Endothelial cell of umbilical vein (primary cell): Measurements from ENCODE around the gene TUB. TPM values are rescaled to one million over a fixed set of nuclear protein-coding genes. Genes with fewer than 3 reads are reported as not detected.

ENCODE experiments used
- BruUV-seq: library from RNA; stranded (reverse); fragments of 400-500 nt; replicated peaks from 2 replicates; lab custom pipeline; 2021; lab: Mats Ljungman, UMichigan
- CTCF ChIA-PET: fragments of 300-600, 350-600 bp; sonication (Branson Sonifier 250); formaldehyde crosslinking; loops from one replicate; lab custom pipeline; 2021; ENCODE audit warnings: antibody characterized with exemption, inconsistent platforms; lab: Charles Lee
- POLR2A ChIA-PET: fragments of 300-600, 350-600 bp; sonication (Branson Sonifier 250); formaldehyde crosslinking; loops from one replicate; lab custom pipeline; 2021; ENCODE audit warnings: antibody characterized with exemption, inconsistent platforms; lab: Charles Lee
- DNase-seq: peaks from one replicate; pipeline ENCODE4 v3.0.0-alpha.2; 2011; ENCODE audit warnings: low read depth, low spot score
- FAIRE-seq: peaks from 2 replicates; lab custom pipeline; 2011; peaks lifted over from hg19 to GRCh38; lab: Jason Lieb, UNC
- H2AFZ ChIP-seq: 2 replicates; pipeline ENCODE4 v1.6.0; 2012; ENCODE audit warnings: low read depth, low read length, control low read depth, inconsistent platforms
- H3K27ac ChIP-seq: 2 replicates; pipeline ENCODE4 v1.5.1; 2011; ENCODE audit warnings: low read depth, mild to moderate bottlenecking, control low read depth, low read length, moderate library complexity; ENCODE audit not compliant: insufficient read depth
- H3K27me3 ChIP-seq, 2 experiments: 2 replicates each; pipeline versions ENCODE4 v1.6.0 to v1.6.1; 2011; ENCODE audit warnings: low read length in 2 of 2, mixed read lengths in 1 of 2; ENCODE audit not compliant: control insufficient read depth in 2 of 2, insufficient read depth in 2 of 2
- H3K36me3 ChIP-seq, 2 experiments: 2 replicates in 1 of 2; 3 replicates in 1 of 2; pipeline ENCODE4 v1.5.1; 2011; ENCODE audit warnings: low read length in 2 of 2, mild to moderate bottlenecking in 1 of 2, moderate library complexity in 1 of 2; ENCODE audit not compliant: control insufficient read depth in 2 of 2, insufficient read depth in 2 of 2; ENCODE audit errors: extremely low read depth in 1 of 2
- H3K4me1 ChIP-seq: 3 replicates; pipeline ENCODE4 v1.5.1; 2011; ENCODE audit warnings: mild to moderate bottlenecking, low read length; ENCODE audit not compliant: control insufficient read depth, insufficient read depth; ENCODE audit errors: extremely low read depth
- H3K4me2 ChIP-seq: 2 replicates; pipeline ENCODE4 v1.6.1; 2011; ENCODE audit warnings: low read length, control low read depth, mixed read lengths; ENCODE audit not compliant: insufficient read depth
- H3K4me3 ChIP-seq, 3 experiments: fragments of 200-600 bp in 1 of 3; sonication (generic), shearing (Covaris generic) in 1 of 3; replicated peaks in 1 of 3; 2 replicates each; pipeline ENCODE4 v1.5.1; 2011 to 2016; ENCODE audit warnings: control low read depth in 3 of 3, low read length in 3 of 3, mild to moderate bottlenecking in 2 of 3, inconsistent platforms in 1 of 3, low read depth in 1 of 3, moderate library complexity in 1 of 3; ENCODE audit not compliant: insufficient read depth in 1 of 3
- H3K79me2 ChIP-seq: 2 replicates; pipeline ENCODE4 v1.6.0; 2012; ENCODE audit warnings: low read length, inconsistent platforms; ENCODE audit not compliant: control insufficient read depth, insufficient read depth
- H3K9ac ChIP-seq: replicated peaks from 2 replicates; pipeline ENCODE3; 2011; ENCODE audit warnings: low read length, control low read depth; ENCODE audit not compliant: insufficient read depth; ENCODE audit errors: extremely low read depth
- H3K9me1 ChIP-seq: replicated peaks from 3 replicates; pipeline ENCODE4 v1.6.0; 2011; ENCODE audit warnings: mild to moderate bottlenecking, low read length; ENCODE audit not compliant: control insufficient read depth, insufficient read depth; ENCODE audit errors: extremely low read depth
- H3K9me3 ChIP-seq: replicated peaks from 2 replicates; pipeline ENCODE4 v1.5.1; 2012; ENCODE audit warnings: low read length, inconsistent platforms; ENCODE audit not compliant: control insufficient read depth, insufficient read depth
- H4K20me1 ChIP-seq: replicated peaks from 2 replicates; pipeline ENCODE3; 2011; ENCODE audit warnings: mild to moderate bottlenecking, low read length; ENCODE audit not compliant: control insufficient read depth, insufficient read depth; ENCODE audit errors: extremely low read depth
- CTCF ChIP-seq, 2 donors: IDR thresholded peaks; 1 replicate in 1 of 2; 2 replicates in 1 of 2; pipeline ENCODE4 v1.5.1; 2011; ENCODE audit warnings: low read length in 2 of 2, mild to moderate bottlenecking in 2 of 2, moderate library complexity in 2 of 2, control low read depth in 1 of 2, inconsistent platforms in 1 of 2, low read depth in 1 of 2; ENCODE audit not compliant: insufficient read depth in 1 of 2; ENCODE audit errors: extremely low read depth in 1 of 2
- EZH2 ChIP-seq: IDR thresholded peaks from 2 replicates; pipeline ENCODE4 v1.6.1; 2012; ENCODE audit warnings: borderline replicate concordance, low read depth, mild to moderate bottlenecking, moderate library complexity, low read length, inconsistent platforms; ENCODE audit not compliant: severe bottlenecking
- FOS ChIP-seq: IDR thresholded peaks from 2 replicates; pipeline ENCODE4 v1.6.1; 2011; ENCODE audit warnings: mild to moderate bottlenecking, low read length, moderate library complexity, borderline replicate concordance; ENCODE audit not compliant: insufficient read depth
- GATA2 ChIP-seq: IDR thresholded peaks from 2 replicates; pipeline ENCODE4 v1.7.0; 2011; ENCODE audit warnings: low read depth, mild to moderate bottlenecking, moderate library complexity, mixed read lengths, low read length; ENCODE audit not compliant: insufficient read length, insufficient read depth
- JUN ChIP-seq: IDR thresholded peaks from 2 replicates; pipeline ENCODE4 v1.6.1; 2011; ENCODE audit warnings: borderline replicate concordance, low read depth; ENCODE audit not compliant: insufficient read length, insufficient read depth
- MYC ChIP-seq: IDR thresholded peaks from one replicate; pipeline ENCODE4 v1.6.1; 2011; ENCODE audit warnings: mild to moderate bottlenecking, low read depth, low read length
- POLR2A ChIP-seq: IDR thresholded peaks from 2 replicates; pipeline ENCODE4 v1.6.1; 2012; ENCODE audit warnings: low read depth, mild to moderate bottlenecking, control low read depth, low read length
- POLR2AphosphoS5 ChIP-seq: IDR thresholded peaks from 2 replicates; pipeline ENCODE4 v1.6.1; 2012; ENCODE audit warnings: low read depth, mild to moderate bottlenecking, control low read depth, low read length, moderate library complexity; ENCODE audit not compliant: insufficient read depth
- dilution Hi-C: fragments of 300-500 bp; cut with MboI; formaldehyde crosslinking; loops from one replicate; pipeline ENCODE4 v1.15.0; 2019; ENCODE audit warnings: low sequenced_read_pairs; ENCODE audit not compliant: extremely low pct_ligation_motif_present
- intact Hi-C: fragments of 100-400 bp; cut with micrococcal nuclease; formaldehyde crosslinking; loops from one replicate; pipeline ENCODE4 v1.10.0; 2022
- polyA plus RNA-seq, 4 experiments: library from polyadenylated mRNA; depleted of rRNA in 3 of 4; stranded (reverse) in 3 of 4; unstranded in 1 of 4; fragments of >200 nt; gene quantifications; 2 replicates each; pipeline versions ENCODE4 v1.2.1 to v1.2.3, GENCODE V29; 2011 to 2012; ENCODE audit warnings: missing spikeins in 1 of 4
- total RNA-seq: library from RNA; stranded (reverse); gene quantifications from 2 replicates; pipeline ENCODE4 v1.2.3, GENCODE V29; 2021
- TF ChIP-seq, protein P1 (sequence below): IDR thresholded peaks from 2 replicates; pipeline ENCODE4 v1.6.1; 2011; ENCODE audit not compliant: insufficient read depth, insufficient read length

The TUB gene
- total and polyA plus RNA-seq, 2 donors (not counting 3 experiments of a cell fraction or from before 2014, with no cell fraction given), result 2.3 to 3.9 TPM

DNA sequence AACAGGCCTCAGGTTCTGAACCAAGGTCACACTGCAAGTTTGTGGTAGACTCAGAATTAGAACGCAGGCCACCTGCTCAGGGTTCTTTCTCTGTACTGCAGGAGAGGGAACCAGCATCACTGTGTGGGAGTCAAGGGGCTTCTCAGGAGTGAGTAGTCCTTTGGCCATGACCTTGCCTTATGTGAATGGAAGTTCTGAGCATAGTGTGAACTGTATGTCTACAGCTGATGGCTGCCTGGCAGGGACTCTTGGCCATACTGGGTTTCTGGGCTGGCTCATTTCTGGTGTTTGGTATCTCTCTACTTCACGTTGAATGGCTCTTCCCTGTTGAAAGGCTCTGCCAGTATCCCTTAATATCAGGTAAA lies 40.1 kb upstream of the TUB start:
- no peak overlapping the region for H3K27ac ChIP-seq
- H3K79me2 ChIP-seq, result no peaks in the 10 kb centered on the region
- no peaks in the 10 kb centered on the region for H4K20me1 ChIP-seq
- dilution Hi-C loops, result no loop called here
- no peaks in the 10 kb centered on the region for H3K4me1 ChIP-seq
- no peak overlapping the region for H3K4me2 ChIP-seq
- no TSS peak for BruUV-seq
- H3K27me3 ChIP-seq, result peaks cover 0 to 15% of the 10 kb centered on the region in 2 experiments
- no peaks in the 10 kb centered on the region for H3K36me3 ChIP-seq
- CTCF ChIA-PET, result interaction anchor here (0.6 to 1.7 kb wide), 3 partner anchors 8 to 50 kb away, joined by 3 to 5 read pairs (median 3); no protein-coding TSS in a partner anchor
- H2AFZ ChIP-seq, result no peak overlapping the region
- no peaks in the 10 kb centered on the region for H3K9me1 ChIP-seq
- intact Hi-C loops, result no loop called here
- no peak overlapping the region for H3K9ac ChIP-seq
- FAIRE-seq (no peak), DNase-seq (no peak)
- POLR2A ChIA-PET, result no interaction called here
- TF ChIP-seq EZH2 (no peak), CTCF (IDR thresholded peaks at IDR 0.05; ENCODE audit: extremely low read depth in 1 of 2, insufficient read depth in 1 of 2, low read depth in 1 of 2, low read length in 2 of 2) (no peak), POLR2A (no peak), FOS (no peak), GATA2 (no peak), MYC (no peak), JUN (no peak), POLR2AphosphoS5 (no peak)
- TF ChIP-seq, protein P1, sequence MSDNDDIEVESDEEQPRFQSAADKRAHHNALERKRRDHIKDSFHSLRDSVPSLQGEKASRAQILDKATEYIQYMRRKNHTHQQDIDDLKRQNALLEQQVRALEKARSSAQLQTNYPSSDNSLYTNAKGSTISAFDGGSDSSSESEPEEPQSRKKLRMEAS, result no peak
- no peaks in the 10 kb centered on the region for H3K9me3 ChIP-seq
- H3K4me3 ChIP-seq, result no peak overlapping the region
